Panc1 (cell line): ENCODE measurements around the gene SCLT1. TPM values are rescaled to one million over a fixed set of nuclear protein-coding genes. Genes with fewer than 3 reads are reported as not detected.

Experiments
- ATAC-seq: fragments of 200-7000 bp; cut with Tn5 transposase; 2 replicates; pipeline ENCODE4 v1.9.1; 2020; ENCODE audit warnings: mild to moderate bottlenecking, moderate library complexity
- BruUV-seq: library from RNA; stranded (reverse); fragments of 400-500 nt; replicated peaks from 2 replicates; lab custom pipeline; 2021; lab: Mats Ljungman, UMichigan
- CTCF ChIA-PET: fragments of 300-600 bp; sonication (Branson Sonifier 250); formaldehyde crosslinking; loops from one replicate; lab custom pipeline; 2022; ENCODE audit warnings: antibody characterized with exemption; lab: Charles Lee
- POLR2A ChIA-PET: fragments of 300-600 bp; sonication (Branson Sonifier 250); formaldehyde crosslinking; loops from one replicate; lab custom pipeline; 2022; ENCODE audit warnings: antibody characterized with exemption; lab: Charles Lee
- DNase-seq: peaks from one replicate; pipeline ENCODE4 v3.0.0-alpha.2; 2010; ENCODE audit warnings: low read depth, low spot score
- H3K27ac ChIP-seq: 2 replicates; pipeline ENCODE4 v1.5.1; 2011; ENCODE audit warnings: mild to moderate bottlenecking, low read length, inconsistent platforms
- H3K27me3 ChIP-seq: fragments of 200-500 bp; sonication (Bioruptor generic); 2 replicates; pipeline ENCODE4 v1.6.0; 2014; ENCODE audit warnings: low read length, inconsistent platforms; ENCODE audit not compliant: control insufficient read depth, insufficient read depth
- H3K36me3 ChIP-seq: fragments of 200-500 bp; sonication (Bioruptor generic); 2 replicates; pipeline ENCODE4 v1.5.1; 2014; ENCODE audit warnings: inconsistent platforms, mild to moderate bottlenecking, low read length, moderate library complexity; ENCODE audit not compliant: control insufficient read depth, insufficient read depth
- H3K4me1 ChIP-seq: 2 replicates; pipeline ENCODE4 v1.5.1; 2011; ENCODE audit warnings: inconsistent platforms, mild to moderate bottlenecking, low read length, moderate library complexity; ENCODE audit not compliant: control insufficient read depth, insufficient read depth
- H3K4me3 ChIP-seq, 2 experiments: 2 replicates each; pipeline ENCODE4 v1.5.1; 2011 to 2012; ENCODE audit warnings: low read depth in 2 of 2, low read length in 2 of 2, mild to moderate bottlenecking in 2 of 2, inconsistent platforms in 1 of 2, moderate library complexity in 1 of 2
- H3K9me3 ChIP-seq: fragments of 200-500 bp; sonication (Bioruptor generic); 2 replicates; pipeline ENCODE4 v1.5.1; 2014; ENCODE audit warnings: low read depth, mild to moderate bottlenecking, inconsistent platforms, low read length, moderate library complexity; ENCODE audit not compliant: control insufficient read depth, insufficient read depth
- CTCF ChIP-seq: fragments of 450-650 bp; IDR thresholded peaks from 2 replicates; pipeline ENCODE4 v1.5.1; 2017; ENCODE audit warnings: mild to moderate bottlenecking
- POLR2AphosphoS5 ChIP-seq: IDR thresholded peaks from 2 replicates; pipeline ENCODE4 v1.6.1; 2012; ENCODE audit warnings: mild to moderate bottlenecking, low read depth, low read length, moderate library complexity
- REST ChIP-seq, 2 experiments: IDR thresholded peaks; 2 replicates each; pipeline ENCODE4 v1.6.1; 2011 to 2012; ENCODE audit warnings: low read depth in 2 of 2, control low read depth in 1 of 2, low read length in 1 of 2, mild to moderate bottlenecking in 1 of 2, moderate library complexity in 1 of 2; ENCODE audit not compliant: insufficient read depth in 1 of 2
- SIN3A ChIP-seq: IDR thresholded peaks from 2 replicates; pipeline ENCODE4 v1.6.1; 2012; ENCODE audit warnings: low read depth, mild to moderate bottlenecking, low read length, moderate library complexity, borderline replicate concordance; ENCODE audit not compliant: insufficient read depth
- TCF7L2 ChIP-seq: IDR thresholded peaks from 2 replicates; pipeline ENCODE4 v1.6.1; 2011; ENCODE audit warnings: mild to moderate bottlenecking, low read depth, low read length, inconsistent platforms
- in situ Hi-C: cut with HindIII; loops from 2 replicates; pipeline ENCODE4 v1.10.0; 2016; ENCODE audit warnings: low sequenced_read_pairs, low pct_unique_long_range_greater_than_20kb
- intact Hi-C: fragments of 100-400 bp; cut with micrococcal nuclease; formaldehyde crosslinking; loops from one replicate; pipeline ENCODE4 v1.10.0; 2022; ENCODE audit not compliant: unreplicated experiment
- total RNA-seq: library from RNA; stranded (reverse); gene quantifications from one replicate; pipeline ENCODE4 v1.2.1, GENCODE V29; 2021; ENCODE audit not compliant: unreplicated experiment

SCLT1 gene
- total RNA-seq, 1 experiment from 2014 or later: 9.7 TPM

GRCh38 chr4:128974136-128974581, 119.2 kb downstream of the SCLT1 start:
- no TSS peak for BruUV-seq
- Histone ChIP-seq H3K27ac (no peak overlapping the region), H3K9me3 (no peaks in the 10 kb centered on the region), H3K4me3 (no peak overlapping the region), H3K36me3 (no peaks in the 10 kb centered on the region; the same call in 1 of the 2 replicates), H3K4me1 (no peaks in the 10 kb centered on the region), H3K27me3 (no peaks in the 10 kb centered on the region)
- TF ChIP-seq CTCF (no peak), TCF7L2 (peak; percentile 73), SIN3A (no peak)
- intact Hi-C loops (no loop called here), in situ Hi-C loops (no loop called here)
- ATAC-seq (peak; percentile 53; the same call in 1 of the 2 replicates), DNase-seq (no peak)
- POLR2A ChIA-PET: no interaction called here
- CTCF ChIA-PET: no interaction called here

- no peak for TF ChIP-seq CTCF
- no peak for TF ChIP-seq POLR2AphosphoS5
- no peak for TF ChIP-seq SIN3A
- POLR2A ChIA-PET: no interaction called here
- intact Hi-C loops: no loop called here
- ATAC-seq: no peak
- H3K9me3 ChIP-seq: no peaks in the 10 kb centered on the region
- H3K4me3 ChIP-seq: no peak overlapping the region
- H3K27ac ChIP-seq: no peak overlapping the region
- in situ Hi-C loops: no loop called here
- DNase-seq: no peak
- CTCF ChIA-PET: no interaction called here
- no peaks in the 10 kb centered on the region; the same call in 1 of the 2 replicates for H3K36me3 ChIP-seq
- H3K27me3 ChIP-seq: no peaks in the 10 kb centered on the region
- BruUV-seq: no TSS peak
- no peaks in the 10 kb centered on the region for H3K4me1 ChIP-seq
Observed at GRCh38 chr4:128973384-128973783, 120.0 kb downstream of the SCLT1 start.

- Histone ChIP-seq H3K4me1 (no peaks in the 10 kb centered on the region), H3K27ac (no peak overlapping the region), H3K9me3 (no peaks in the 10 kb centered on the region), H3K4me3 (no peak overlapping the region), H3K27me3 (no peaks in the 10 kb centered on the region), H3K36me3 (no peaks in the 10 kb centered on the region)
- ATAC-seq: no peak
- ChIA-PET POLR2A (no interaction called here), CTCF (no interaction called here)
- intact Hi-C loops (no loop called here), in situ Hi-C loops (no loop called here)
- TF ChIP-seq SIN3A (no peak), CTCF (no peak), TCF7L2 (no peak), REST (IDR thresholded peaks at IDR 0.05; ENCODE audit: insufficient read depth in 1 of 2, low read depth in 2 of 2, low read length in 1 of 2) (no peak), POLR2AphosphoS5 (no peak)
- DNase-seq: no peak
- no TSS peak for BruUV-seq
Observed at GRCh38 chr4:128961405-128961804, 131.9 kb downstream of the SCLT1 start.
